ENCODE measurements around the gene LTB4R2.

DNA sequence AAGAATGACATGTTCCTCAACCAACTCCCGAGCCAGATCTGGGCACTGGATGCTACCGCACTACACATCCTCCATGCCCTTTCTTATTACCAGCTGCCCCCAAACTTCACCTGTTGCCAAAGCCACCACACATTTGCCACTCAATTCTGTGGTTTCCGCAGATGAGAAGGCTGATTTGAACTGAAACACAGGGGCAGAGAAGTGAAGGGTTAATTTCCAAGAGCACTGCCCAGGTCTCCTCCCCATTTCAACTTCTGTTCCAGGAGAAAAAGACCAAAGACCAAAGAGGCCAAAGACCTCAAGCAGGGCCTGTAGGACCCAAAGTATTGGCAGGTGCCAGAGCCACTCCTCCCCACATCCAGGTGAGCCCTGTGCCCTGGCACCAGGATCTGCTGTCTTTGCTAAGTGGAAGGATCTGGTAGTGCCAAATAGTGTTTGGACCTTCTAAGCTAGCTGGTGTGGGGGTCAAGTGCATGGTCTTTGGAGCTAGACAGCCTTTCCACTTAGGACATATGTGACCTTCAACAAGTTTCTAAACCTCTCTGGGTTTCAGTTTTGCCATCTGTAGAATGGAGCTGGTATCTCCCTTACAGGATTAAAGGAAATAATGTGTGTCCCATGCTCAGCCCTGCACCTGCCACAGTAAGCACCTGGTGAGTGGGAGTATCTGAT lies 18.4 kb upstream of the LTB4R2 start:
- TF ChIP-seq POLR2AphosphoS5 (IDR thresholded peaks at IDR 0.05), result no peak
- TF ChIP-seq, protein P1, sequence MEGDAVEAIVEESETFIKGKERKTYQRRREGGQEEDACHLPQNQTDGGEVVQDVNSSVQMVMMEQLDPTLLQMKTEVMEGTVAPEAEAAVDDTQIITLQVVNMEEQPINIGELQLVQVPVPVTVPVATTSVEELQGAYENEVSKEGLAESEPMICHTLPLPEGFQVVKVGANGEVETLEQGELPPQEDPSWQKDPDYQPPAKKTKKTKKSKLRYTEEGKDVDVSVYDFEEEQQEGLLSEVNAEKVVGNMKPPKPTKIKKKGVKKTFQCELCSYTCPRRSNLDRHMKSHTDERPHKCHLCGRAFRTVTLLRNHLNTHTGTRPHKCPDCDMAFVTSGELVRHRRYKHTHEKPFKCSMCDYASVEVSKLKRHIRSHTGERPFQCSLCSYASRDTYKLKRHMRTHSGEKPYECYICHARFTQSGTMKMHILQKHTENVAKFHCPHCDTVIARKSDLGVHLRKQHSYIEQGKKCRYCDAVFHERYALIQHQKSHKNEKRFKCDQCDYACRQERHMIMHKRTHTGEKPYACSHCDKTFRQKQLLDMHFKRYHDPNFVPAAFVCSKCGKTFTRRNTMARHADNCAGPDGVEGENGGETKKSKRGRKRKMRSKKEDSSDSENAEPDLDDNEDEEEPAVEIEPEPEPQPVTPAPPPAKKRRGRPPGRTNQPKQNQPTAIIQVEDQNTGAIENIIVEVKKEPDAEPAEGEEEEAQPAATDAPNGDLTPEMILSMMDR (IDR thresholded peaks at IDR 0.05), result no peak
- no peak for TF ChIP-seq EP300 (IDR thresholded peaks at IDR 0.05)
- TF ChIP-seq POLR2A (IDR thresholded peaks at IDR 0.05), result no peak

All from gastroesophageal sphincter (tissue), 3 donors.